ENCODE results near the gene EPHA5. TPM values are rescaled to one million over a fixed set of nuclear protein-coding genes. Genes with fewer than 3 reads are reported as not detected.
A peak's percentile ranks its signal among the peaks of the same experiment; 100 is the strongest.

EPHA5 gene
- total and polyA plus RNA-seq, 8 donors: 0.08 to 1.8 (median 0.51) TPM; not detected in 2

DNA sequence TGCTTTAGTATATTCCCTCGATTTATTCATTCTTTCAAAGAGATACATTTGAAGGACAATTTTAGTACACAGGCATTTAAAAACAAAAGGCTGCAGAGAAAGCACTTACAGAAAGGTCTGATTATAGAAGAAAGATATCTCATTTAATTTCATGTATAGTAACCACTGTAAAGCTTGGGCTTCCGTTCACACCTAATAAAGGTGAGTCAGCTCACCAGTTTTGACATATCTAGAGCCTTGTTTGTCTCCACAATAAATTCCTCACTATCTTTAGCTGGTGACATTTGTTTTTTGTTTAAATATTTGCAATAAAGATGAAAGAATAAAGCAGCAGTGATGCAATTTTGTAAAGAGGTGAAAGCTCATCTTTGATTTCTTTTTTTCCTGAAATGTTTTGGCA lies 1.1 kb upstream of the EPHA5 start:
- Histone ChIP-seq H3K27me3 (peaks cover 0 to 44% (median 34%) of the 10 kb centered on the region in 3 donors), H3K9me3 (no peaks in the 10 kb centered on the region), H3K27ac (no peak overlapping the region), H3K4me3 (no peak overlapping the region), H3K36me3 (no peaks in the 10 kb centered on the region), H3K4me1 (peaks cover 17 to 41% (median 35%) of the 10 kb centered on the region in 4 donors)
- no peak for DNase-seq
- WGBS, 5 donors: 30 to 50% (median 40%) methylated on average over 2 of the region's 2 CpGs
- TF ChIP-seq, protein P1, sequence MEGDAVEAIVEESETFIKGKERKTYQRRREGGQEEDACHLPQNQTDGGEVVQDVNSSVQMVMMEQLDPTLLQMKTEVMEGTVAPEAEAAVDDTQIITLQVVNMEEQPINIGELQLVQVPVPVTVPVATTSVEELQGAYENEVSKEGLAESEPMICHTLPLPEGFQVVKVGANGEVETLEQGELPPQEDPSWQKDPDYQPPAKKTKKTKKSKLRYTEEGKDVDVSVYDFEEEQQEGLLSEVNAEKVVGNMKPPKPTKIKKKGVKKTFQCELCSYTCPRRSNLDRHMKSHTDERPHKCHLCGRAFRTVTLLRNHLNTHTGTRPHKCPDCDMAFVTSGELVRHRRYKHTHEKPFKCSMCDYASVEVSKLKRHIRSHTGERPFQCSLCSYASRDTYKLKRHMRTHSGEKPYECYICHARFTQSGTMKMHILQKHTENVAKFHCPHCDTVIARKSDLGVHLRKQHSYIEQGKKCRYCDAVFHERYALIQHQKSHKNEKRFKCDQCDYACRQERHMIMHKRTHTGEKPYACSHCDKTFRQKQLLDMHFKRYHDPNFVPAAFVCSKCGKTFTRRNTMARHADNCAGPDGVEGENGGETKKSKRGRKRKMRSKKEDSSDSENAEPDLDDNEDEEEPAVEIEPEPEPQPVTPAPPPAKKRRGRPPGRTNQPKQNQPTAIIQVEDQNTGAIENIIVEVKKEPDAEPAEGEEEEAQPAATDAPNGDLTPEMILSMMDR (IDR thresholded peaks at IDR 0.05): no peak
- no peak for TF ChIP-seq EP300 (IDR thresholded peaks at IDR 0.05)
- no peak for TF ChIP-seq POLR2A (IDR thresholded peaks at IDR 0.05)
- no peak for TF ChIP-seq POLR2AphosphoS5 (IDR thresholded peaks at IDR 0.05)
- intact Hi-C loops (cut with DNase I; ENCODE audit: low total_unique reads): no loop called here

DNA sequence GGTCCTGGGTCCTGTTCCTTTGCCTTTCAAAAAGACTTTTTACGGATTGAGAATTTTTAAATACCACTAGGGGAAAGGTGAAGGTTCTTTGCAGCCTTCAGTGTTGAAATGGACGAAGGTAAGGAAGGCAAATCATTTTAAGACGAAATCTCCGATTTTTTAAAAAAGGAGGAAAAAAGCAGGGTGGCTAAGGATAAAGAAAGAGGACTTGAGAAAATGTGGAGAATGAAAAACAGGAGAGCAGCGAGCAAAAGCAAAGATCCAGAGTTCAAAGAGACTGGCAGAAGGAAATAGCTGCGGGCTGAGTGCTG lies 314 bp downstream of the EPHA5 start:
- H3K27ac ChIP-seq: peak overlapping the region in 4 of 5 donors; percentile 27 to 75 (median 45)
- no peak for DNase-seq
- H3K36me3 ChIP-seq: no peaks in the 10 kb centered on the region
- H3K4me3 ChIP-seq: peak overlapping the region; percentile 44 to 55 (median 50)
- H3K9me3 ChIP-seq: no peaks in the 10 kb centered on the region
- 1 to 3% (median 2%) methylated on average over 6 of the region's 6 CpGs for WGBS, 5 donors
- TF ChIP-seq EP300 (IDR thresholded peaks at IDR 0.05) (no peak), POLR2A (IDR thresholded peaks at IDR 0.05) (no peak), POLR2AphosphoS5 (IDR thresholded peaks at IDR 0.05) (no peak)
- TF ChIP-seq, protein P1 (IDR thresholded peaks at IDR 0.05): no peak
- H3K4me1 ChIP-seq: peaks cover 17 to 41% (median 35%) of the 10 kb centered on the region in 4 donors
- intact Hi-C loops (cut with DNase I; ENCODE audit: low total_unique reads): no loop called here
- H3K27me3 ChIP-seq: peaks cover 0 to 52% (median 34%) of the 10 kb centered on the region in 3 donors

DNA sequence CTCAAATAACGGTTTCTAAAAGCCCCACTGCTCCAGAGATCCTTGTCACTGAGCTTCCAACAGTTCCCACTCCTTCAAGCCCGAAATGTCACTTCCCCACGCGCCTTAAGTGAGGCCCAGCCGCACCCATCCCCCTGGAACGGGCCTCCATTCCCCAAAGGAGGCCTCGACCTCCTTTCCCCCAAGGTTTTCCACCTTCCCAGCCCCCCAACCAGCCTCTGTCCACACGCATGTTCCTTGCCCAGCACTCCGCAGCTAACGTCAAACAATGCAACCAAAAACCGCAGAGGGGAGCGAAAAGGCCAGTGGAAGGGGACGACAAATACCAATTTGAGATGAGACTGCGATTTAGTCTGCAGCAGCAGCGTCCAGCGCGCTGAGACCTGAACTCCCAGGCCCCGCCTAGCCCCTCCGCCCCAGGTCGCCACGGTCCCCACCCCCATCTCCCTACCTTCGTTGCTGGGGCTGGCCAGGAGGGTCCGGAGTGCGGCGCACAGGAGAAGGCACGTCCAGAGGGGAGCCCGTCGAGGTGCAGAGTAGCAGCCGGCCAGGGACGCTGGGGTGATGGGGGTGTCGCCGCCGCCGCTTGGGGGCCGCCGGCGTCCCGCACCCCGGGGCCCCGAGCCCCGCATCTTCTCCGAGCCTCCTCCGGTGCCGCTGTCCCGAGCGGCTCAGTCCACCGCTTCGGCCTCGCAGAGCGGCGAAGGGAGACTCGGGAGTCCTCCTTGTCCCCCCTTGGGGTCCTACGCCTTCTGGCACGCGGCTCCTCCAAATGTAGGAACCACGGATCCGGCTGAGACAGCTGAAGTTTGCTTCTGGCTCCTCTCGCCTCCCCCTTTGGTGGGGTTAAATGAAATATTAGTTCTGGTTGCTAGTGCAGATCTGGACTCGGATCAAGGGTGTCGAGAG lies 924 bp downstream of the EPHA5 start:
- Histone ChIP-seq H3K9me3 (no peaks in the 10 kb centered on the region), H3K36me3 (no peaks in the 10 kb centered on the region), H3K4me1 (peaks cover 17 to 41% (median 35%) of the 10 kb centered on the region in 4 donors), H3K4me3 (peak overlapping the region; percentile 44 to 55 (median 50)), H3K27me3 (peaks cover 0 to 58% (median 34%) of the 10 kb centered on the region in 3 donors), H3K27ac (peak overlapping the region in 4 of 5 donors; percentile 14 to 75 (median 37))
- WGBS, 5 donors: 2 to 5% (median 5%) methylated on average over 34 to 60 of the region's 60 CpGs
- DNase-seq: peak in 1 of 2 donors; percentile 30
- TF ChIP-seq EP300 (IDR thresholded peaks at IDR 0.05) (no peak), POLR2A (IDR thresholded peaks at IDR 0.05) (no peak), POLR2AphosphoS5 (IDR thresholded peaks at IDR 0.05) (no peak)
- TF ChIP-seq, protein P1 (IDR thresholded peaks at IDR 0.05): no peak
- intact Hi-C loops (cut with DNase I; ENCODE audit: low total_unique reads): no loop called here

DNA sequence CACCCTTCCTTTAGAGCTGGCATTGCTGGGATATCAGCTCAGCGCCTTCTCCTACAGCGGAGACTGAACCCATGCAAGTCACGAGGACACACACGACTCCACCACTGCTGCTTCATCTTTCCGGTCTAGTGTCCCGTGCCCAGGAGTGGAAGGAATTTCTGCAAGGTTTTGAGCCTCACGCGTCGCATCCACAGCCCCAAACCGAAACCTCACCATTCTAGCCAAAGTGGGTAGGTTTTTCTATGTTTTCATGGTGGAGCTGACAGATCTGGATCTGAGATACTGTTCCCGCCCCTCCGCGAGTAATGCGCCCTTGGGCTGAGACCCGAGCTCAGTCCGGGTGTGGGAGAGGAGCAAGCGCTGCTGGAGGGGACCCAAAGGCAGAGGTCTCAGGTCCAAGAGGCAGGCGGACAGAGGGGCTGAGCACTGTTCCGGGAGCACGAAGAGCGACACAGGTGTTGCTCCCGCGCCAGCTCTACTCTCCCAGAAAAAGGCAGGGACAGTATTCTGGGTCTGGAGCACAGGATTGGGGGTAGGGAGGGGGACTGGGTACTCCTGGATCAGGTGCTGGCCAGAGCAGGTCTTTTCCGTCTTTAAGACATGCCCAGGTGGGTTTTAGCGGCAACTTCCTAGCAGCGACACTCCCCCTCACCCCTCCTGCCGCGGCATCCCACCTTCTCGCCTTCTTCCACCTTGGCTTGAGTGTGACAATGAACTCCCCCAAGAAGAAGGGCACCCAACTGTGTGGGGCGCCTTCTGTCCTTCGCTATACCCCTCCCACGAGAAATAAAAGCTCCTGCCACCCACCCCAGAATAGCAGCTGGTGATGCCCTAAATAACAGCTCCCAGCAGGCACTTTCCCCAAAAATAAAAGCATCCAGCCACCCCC lies 1.8 kb downstream of the EPHA5 start:
- Histone ChIP-seq H3K4me3 (peak overlapping the region; percentile 44 to 55 (median 50)), H3K4me1 (peaks cover 17 to 41% (median 35%) of the 10 kb centered on the region in 4 donors), H3K27me3 (peaks cover 0 to 59% (median 34%) of the 10 kb centered on the region in 3 donors), H3K9me3 (no peaks in the 10 kb centered on the region), H3K36me3 (no peaks in the 10 kb centered on the region), H3K27ac (peak overlapping the region in 1 of 5 donors; percentile 31)
- peak; percentile 25 to 53 for DNase-seq
- intact Hi-C loops (cut with DNase I; ENCODE audit: low total_unique reads): no loop called here
- WGBS, 5 donors: 6 to 9% (median 7%) methylated on average over 32 of the region's 32 CpGs
- TF ChIP-seq POLR2A (IDR thresholded peaks at IDR 0.05) (no peak), EP300 (IDR thresholded peaks at IDR 0.05) (no peak), POLR2AphosphoS5 (IDR thresholded peaks at IDR 0.05) (no peak)
- TF ChIP-seq, protein P1 (IDR thresholded peaks at IDR 0.05): no peak
